Measurements from ENCODE around the gene LCMT1. TPM values are rescaled to one million over a fixed set of nuclear protein-coding genes. Genes with fewer than 3 reads are reported as not detected.

LCMT1 gene
- total and polyA plus RNA-seq, 7 donors, result 35.1 to 54.5 (median 41.9) TPM

GRCh38 chr16:25083065-25083464 lies 28.5 kb upstream of the LCMT1 start:
- ATAC-seq (no peak), DNase-seq (no peak)
- 79 to 91% (median 89%) methylated on average over 6 of the region's 6 CpGs for WGBS, 3 donors
- H3K36me3 ChIP-seq (ENCODE audit: insufficient read depth in 1 of 2, low read depth in 1 of 2), result no peaks in the 10 kb centered on the region
- no peaks in the 10 kb centered on the region for H3K27me3 ChIP-seq (ENCODE audit: insufficient read depth in 3 of 3, low read length in 2 of 3)
- H3K4me3 ChIP-seq, result no peak overlapping the region
- H3K27ac ChIP-seq, result no peak overlapping the region
- TF ChIP-seq CTCF (IDR thresholded peaks at IDR 0.05), result no peak
- intact Hi-C loops (cut with DNase I), result no loop called here
- no peaks in the 10 kb centered on the region for H3K9me3 ChIP-seq
- H3K4me1 ChIP-seq, result no peaks in the 10 kb centered on the region

- 73 to 81% (median 78%) methylated on average over 6 of the region's 6 CpGs for WGBS, 3 donors
Observed at GRCh38 chr16:25083701-25084100, 27.8 kb upstream of the LCMT1 start.

GRCh38 chr16:25084797-25085196 lies 26.7 kb upstream of the LCMT1 start:
- intact Hi-C loops (cut with DNase I), result no loop called here
- DNase-seq, result no peak
- H3K27me3 ChIP-seq (ENCODE audit: insufficient read depth in 3 of 3, low read length in 2 of 3), result no peaks in the 10 kb centered on the region
- WGBS, 3 donors, result 72 to 77% (median 73%) methylated on average over 6 of the region's 6 CpGs
- no peaks in the 10 kb centered on the region for H3K4me1 ChIP-seq
- no peak overlapping the region for H3K27ac ChIP-seq
- no peak for TF ChIP-seq CTCF (IDR thresholded peaks at IDR 0.05)
- no peak for ATAC-seq
- no peak overlapping the region for H3K4me3 ChIP-seq
- H3K36me3 ChIP-seq (ENCODE audit: insufficient read depth in 1 of 2, low read depth in 1 of 2), result no peaks in the 10 kb centered on the region
- no peaks in the 10 kb centered on the region for H3K9me3 ChIP-seq

More at GRCh38 chr16:25083701-25084100, 27.8 kb upstream of the LCMT1 start:
- H3K36me3 ChIP-seq (ENCODE audit: insufficient read depth in 1 of 2, low read depth in 1 of 2), result no peaks in the 10 kb centered on the region
- no peak for ATAC-seq
- TF ChIP-seq CTCF (IDR thresholded peaks at IDR 0.05), result no peak
- intact Hi-C loops (cut with DNase I), result no loop called here
- no peak overlapping the region for H3K4me3 ChIP-seq
- no peak for DNase-seq
- no peak overlapping the region for H3K27ac ChIP-seq
- H3K9me3 ChIP-seq, result no peaks in the 10 kb centered on the region
- no peaks in the 10 kb centered on the region for H3K27me3 ChIP-seq (ENCODE audit: insufficient read depth in 3 of 3, low read length in 2 of 3)
- no peaks in the 10 kb centered on the region for H3K4me1 ChIP-seq

GRCh38 chr16:25087761-25088160 lies 23.8 kb upstream of the LCMT1 start:
- TF ChIP-seq CTCF (IDR thresholded peaks at IDR 0.05), result no peak
- Histone ChIP-seq H3K36me3 (ENCODE audit: insufficient read depth in 1 of 2, low read depth in 1 of 2) (no peaks in the 10 kb centered on the region), H3K9me3 (no peaks in the 10 kb centered on the region), H3K4me3 (no peak overlapping the region), H3K4me1 (no peaks in the 10 kb centered on the region), H3K27ac (no peak overlapping the region), H3K27me3 (ENCODE audit: insufficient read depth in 3 of 3, low read length in 2 of 3) (no peaks in the 10 kb centered on the region)
- ATAC-seq, result no peak
- no peak for DNase-seq
- intact Hi-C loops (cut with DNase I), result no loop called here
- 60 to 64% (median 63%) methylated on average over 5 of the region's 5 CpGs for WGBS, 3 donors

GRCh38 chr16:25089351-25089750 lies 22.2 kb upstream of the LCMT1 start:
- intact Hi-C loops (cut with DNase I), result no loop called here
- no peaks in the 10 kb centered on the region for H3K27me3 ChIP-seq (ENCODE audit: insufficient read depth in 3 of 3, low read length in 2 of 3)
- DNase-seq, result no peak
- whole genome bisulfite sequencing, 3 donors, result 81 to 84% (median 84%) methylated on average over 5 of the region's 5 CpGs
- no peak overlapping the region for H3K27ac ChIP-seq
- H3K4me3 ChIP-seq, result no peak overlapping the region
- peaks cover 0 to 2% of the 10 kb centered on the region in 2 donors for H3K36me3 ChIP-seq (ENCODE audit: insufficient read depth in 1 of 2, low read depth in 1 of 2)
- TF ChIP-seq CTCF (IDR thresholded peaks at IDR 0.05), result no peak
- no peak for ATAC-seq
- no peaks in the 10 kb centered on the region for H3K9me3 ChIP-seq
- no peaks in the 10 kb centered on the region for H3K4me1 ChIP-seq
